ENCODE data around the gene TRAPPC3L. TPM values are rescaled to one million over a fixed set of nuclear protein-coding genes. Genes with fewer than 3 reads are reported as not detected.

The TRAPPC3L gene
- total and polyA plus RNA-seq, 7 donors = 0.03 to 0.16 (median 0.06) TPM; not detected in 4

DNA sequence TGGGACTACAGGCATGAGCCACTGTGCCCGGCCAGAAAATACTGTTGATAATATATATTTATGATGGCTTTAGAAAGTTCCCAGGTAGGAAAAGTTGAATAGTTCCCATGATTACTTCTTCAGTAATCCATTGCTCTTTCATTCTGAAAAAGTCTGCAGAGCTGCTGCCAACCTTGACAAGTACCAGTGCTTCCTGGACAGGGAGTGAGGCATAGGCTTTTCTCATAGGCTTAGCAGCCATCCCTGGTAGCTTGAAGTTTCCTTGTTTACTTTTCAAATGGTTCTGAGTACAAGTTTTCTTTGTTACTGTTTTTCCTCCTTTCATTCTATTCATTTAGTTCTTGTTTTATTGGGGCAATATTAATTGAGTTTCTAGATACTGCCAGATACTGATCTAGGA lies 33.7 kb upstream of the TRAPPC3L start:
- peaks cover 8% of the 10 kb centered on the region for H3K4me1 ChIP-seq
- ATAC-seq (no peak), DNase-seq (no peak)
- TF ChIP-seq, protein P1, sequence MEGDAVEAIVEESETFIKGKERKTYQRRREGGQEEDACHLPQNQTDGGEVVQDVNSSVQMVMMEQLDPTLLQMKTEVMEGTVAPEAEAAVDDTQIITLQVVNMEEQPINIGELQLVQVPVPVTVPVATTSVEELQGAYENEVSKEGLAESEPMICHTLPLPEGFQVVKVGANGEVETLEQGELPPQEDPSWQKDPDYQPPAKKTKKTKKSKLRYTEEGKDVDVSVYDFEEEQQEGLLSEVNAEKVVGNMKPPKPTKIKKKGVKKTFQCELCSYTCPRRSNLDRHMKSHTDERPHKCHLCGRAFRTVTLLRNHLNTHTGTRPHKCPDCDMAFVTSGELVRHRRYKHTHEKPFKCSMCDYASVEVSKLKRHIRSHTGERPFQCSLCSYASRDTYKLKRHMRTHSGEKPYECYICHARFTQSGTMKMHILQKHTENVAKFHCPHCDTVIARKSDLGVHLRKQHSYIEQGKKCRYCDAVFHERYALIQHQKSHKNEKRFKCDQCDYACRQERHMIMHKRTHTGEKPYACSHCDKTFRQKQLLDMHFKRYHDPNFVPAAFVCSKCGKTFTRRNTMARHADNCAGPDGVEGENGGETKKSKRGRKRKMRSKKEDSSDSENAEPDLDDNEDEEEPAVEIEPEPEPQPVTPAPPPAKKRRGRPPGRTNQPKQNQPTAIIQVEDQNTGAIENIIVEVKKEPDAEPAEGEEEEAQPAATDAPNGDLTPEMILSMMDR (IDR thresholded peaks at IDR 0.05) = no peak
- no peaks in the 10 kb centered on the region for H3K9me3 ChIP-seq
- no peak overlapping the region for H3K27ac ChIP-seq
- peaks cover 4 to 66% of the 10 kb centered on the region in 2 donors for H3K36me3 ChIP-seq (ENCODE audit: insufficient read depth in 1 of 2, low read depth in 1 of 2)
- intact Hi-C loops (cut with DNase I) = no loop called here
- no peaks in the 10 kb centered on the region for H3K27me3 ChIP-seq (ENCODE audit: insufficient read depth in 3 of 3, low read length in 2 of 3)
- WGBS, 3 donors = 83 to 94% (median 85%) methylated on average over 1 of the region's 1 CpG
- no peak overlapping the region for H3K4me3 ChIP-seq

DNA sequence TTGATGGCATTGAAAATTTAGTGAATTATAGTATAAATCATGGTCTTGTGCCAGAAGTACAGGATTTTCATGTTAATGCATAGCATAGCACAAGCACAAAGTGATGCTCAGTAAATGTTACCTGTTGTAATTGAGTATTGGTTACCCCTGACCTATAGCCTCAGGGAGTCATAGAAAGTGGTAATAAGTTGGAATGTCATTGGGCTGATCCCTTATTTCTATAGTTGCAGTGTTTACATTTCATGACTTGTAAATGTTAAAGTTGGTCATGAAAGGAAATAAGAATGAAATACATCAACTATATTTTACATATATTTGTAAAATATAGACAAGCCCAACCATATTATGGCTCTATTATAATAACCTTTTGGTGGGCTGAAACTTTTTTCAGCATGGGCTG lies 32.9 kb upstream of the TRAPPC3L start:
- no peak overlapping the region for H3K27ac ChIP-seq
- peaks cover 16% of the 10 kb centered on the region for H3K4me1 ChIP-seq
- no peak for DNase-seq
- H3K36me3 ChIP-seq (ENCODE audit: insufficient read depth in 1 of 2, low read depth in 1 of 2) = peaks cover 4 to 62% of the 10 kb centered on the region in 2 donors
- H3K9me3 ChIP-seq = no peaks in the 10 kb centered on the region
- intact Hi-C loops (cut with DNase I) = no loop called here
- H3K4me3 ChIP-seq = no peak overlapping the region
- no peak for ATAC-seq
- H3K27me3 ChIP-seq (ENCODE audit: insufficient read depth in 3 of 3, low read length in 2 of 3) = no peaks in the 10 kb centered on the region
- TF ChIP-seq, protein P1 (IDR thresholded peaks at IDR 0.05) = no peak

DNA sequence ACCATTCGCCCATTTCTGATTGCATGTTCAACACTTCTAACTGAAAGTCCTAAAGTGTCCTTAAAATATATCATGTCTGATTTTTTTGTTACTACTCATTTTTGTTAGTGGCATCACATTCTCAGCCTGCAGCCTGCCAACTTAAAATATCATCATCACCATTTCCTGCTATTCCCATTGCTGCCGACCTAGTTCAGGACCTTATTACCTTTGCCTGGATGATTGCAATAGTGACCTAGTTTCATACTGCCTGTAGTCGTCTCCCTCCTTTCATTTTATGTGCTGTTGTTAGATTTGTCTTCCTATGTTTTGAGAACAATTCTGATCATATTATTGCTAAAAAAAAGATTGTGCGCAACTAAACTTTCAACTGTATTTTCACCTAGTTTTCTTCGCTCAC lies 32.0 kb upstream of the TRAPPC3L start:
- H3K27ac ChIP-seq = no peak overlapping the region
- no peaks in the 10 kb centered on the region for H3K9me3 ChIP-seq
- intact Hi-C loops (cut with DNase I) = no loop called here
- ATAC-seq (no peak), DNase-seq (no peak)
- H3K4me1 ChIP-seq = peaks cover 25% of the 10 kb centered on the region
- no peak overlapping the region for H3K4me3 ChIP-seq
- peaks cover 4 to 54% of the 10 kb centered on the region in 2 donors for H3K36me3 ChIP-seq (ENCODE audit: insufficient read depth in 1 of 2, low read depth in 1 of 2)
- no peaks in the 10 kb centered on the region for H3K27me3 ChIP-seq (ENCODE audit: insufficient read depth in 3 of 3, low read length in 2 of 3)
- WGBS, 3 donors = 73 to 81% (median 75%) methylated on average over 5 of the region's 5 CpGs
- TF ChIP-seq, protein P1 (IDR thresholded peaks at IDR 0.05) = no peak

DNA sequence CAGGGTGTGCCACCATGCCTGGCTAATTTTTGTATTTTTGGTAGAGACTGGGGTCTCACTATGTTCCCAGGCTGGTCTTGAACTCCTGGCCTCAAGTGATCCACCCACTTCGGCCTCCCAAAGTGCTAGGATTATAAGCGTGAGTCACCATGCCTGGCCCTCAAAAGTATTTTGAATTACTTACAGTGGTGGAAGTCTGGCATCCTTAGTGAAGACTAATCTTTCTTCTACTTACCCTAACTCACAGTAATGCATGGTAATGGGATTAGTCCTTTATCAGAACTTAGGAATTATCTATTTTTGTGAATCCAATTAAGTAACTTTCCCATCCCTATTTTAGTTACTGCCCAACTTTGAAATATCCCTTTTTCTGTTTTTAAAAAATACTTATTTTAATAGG lies 29.7 kb upstream of the TRAPPC3L start:
- DNase-seq (no peak), ATAC-seq (no peak)
- peaks cover 28% of the 10 kb centered on the region for H3K4me1 ChIP-seq
- no peak overlapping the region for H3K4me3 ChIP-seq
- TF ChIP-seq, protein P1 (IDR thresholded peaks at IDR 0.05) = no peak
- WGBS, 3 donors = 87 to 96% (median 91%) methylated on average over 2 of the region's 2 CpGs
- H3K27me3 ChIP-seq (ENCODE audit: insufficient read depth in 3 of 3, low read length in 2 of 3) = no peaks in the 10 kb centered on the region
- H3K27ac ChIP-seq = no peak overlapping the region
- H3K36me3 ChIP-seq (ENCODE audit: insufficient read depth in 1 of 2, low read depth in 1 of 2) = peaks cover 4 to 40% of the 10 kb centered on the region in 2 donors
- no peaks in the 10 kb centered on the region for H3K9me3 ChIP-seq
- intact Hi-C loops (cut with DNase I) = no loop called here

DNA sequence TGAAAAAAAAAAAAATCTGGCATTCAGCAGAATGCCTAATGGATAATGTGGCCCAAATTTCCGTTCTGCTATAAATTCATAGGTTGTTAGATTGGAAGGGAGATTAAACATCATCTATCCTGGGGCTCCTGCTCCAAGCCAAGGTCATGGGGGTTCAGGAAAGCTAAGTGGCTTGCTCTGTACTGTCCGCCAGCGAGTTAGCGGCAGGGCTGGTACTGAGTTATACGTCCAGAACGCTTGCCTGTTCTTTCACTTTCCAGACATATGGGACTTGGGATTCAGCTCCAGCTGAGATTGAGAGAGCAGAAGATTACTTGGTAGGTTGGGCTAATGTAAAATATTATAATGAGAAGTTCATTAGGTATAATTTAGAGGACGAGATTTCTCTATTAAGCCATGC lies 26.7 kb upstream of the TRAPPC3L start:
- no peaks in the 10 kb centered on the region for H3K9me3 ChIP-seq
- intact Hi-C loops (cut with DNase I) = loop anchor here in 1 of 2 donors (5.0 kb wide), 1 partner anchor 95 kb away; the partner anchor contains the start of gene ZUP1
- peaks cover 4 to 27% of the 10 kb centered on the region in 2 donors for H3K36me3 ChIP-seq (ENCODE audit: insufficient read depth in 1 of 2, low read depth in 1 of 2)
- peak overlapping the region; percentile 87 for H3K4me3 ChIP-seq
- H3K27me3 ChIP-seq (ENCODE audit: insufficient read depth in 3 of 3, low read length in 2 of 3) = no peaks in the 10 kb centered on the region
- TF ChIP-seq, protein P1 (IDR thresholded peaks at IDR 0.05) = no peak
- H3K27ac ChIP-seq = peak overlapping the region; percentile 90
- peaks cover 28% of the 10 kb centered on the region for H3K4me1 ChIP-seq
- DNase-seq (peak; percentile 18 to 59), ATAC-seq (peak in 3 of 4 donors; percentile 24 to 53 (median 40))
- 0 to 2% (median 1%) methylated on average over 7 of the region's 7 CpGs for WGBS, 3 donors
